ENCODE results near the gene SEZ6L.
A peak's percentile ranks its signal among the peaks of the same experiment; 100 is the strongest.

The SEZ6L gene

GRCh38 chr22:26342745-26343410 is 173.6 kb downstream of the SEZ6L start:
- no peak for DNase-seq

DNA sequence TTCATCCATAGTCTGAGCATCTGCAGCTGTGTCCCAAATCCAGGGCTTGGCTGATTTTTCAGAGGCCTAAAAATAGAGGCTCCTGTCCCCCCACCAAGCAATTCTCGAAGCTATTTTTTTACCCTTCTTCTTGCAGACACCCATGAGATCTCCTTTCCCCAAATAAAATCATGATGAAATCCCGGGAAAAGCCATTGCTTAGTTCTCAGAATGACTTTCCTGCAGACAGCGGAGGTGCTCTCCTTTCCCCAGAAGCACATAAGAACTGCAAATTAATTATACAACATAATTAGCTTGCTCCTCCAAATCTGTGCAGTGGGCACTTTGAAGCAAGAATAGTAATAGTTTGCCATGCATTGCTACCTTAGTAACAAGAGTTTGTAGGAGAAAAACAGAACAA is 176.2 kb downstream of the SEZ6L start:
- DNase-seq, result no peak

GRCh38 chr22:26348810-26349526 is 179.7 kb downstream of the SEZ6L start:
- DNase-seq, result no peak

GRCh38 chr22:26354707-26355106 is 185.4 kb downstream of the SEZ6L start:
- DNase-seq, result no peak

- DNase-seq, result no peak
Measured at GRCh38 chr22:26357281-26357680, 188.0 kb downstream of the SEZ6L start.

DNA sequence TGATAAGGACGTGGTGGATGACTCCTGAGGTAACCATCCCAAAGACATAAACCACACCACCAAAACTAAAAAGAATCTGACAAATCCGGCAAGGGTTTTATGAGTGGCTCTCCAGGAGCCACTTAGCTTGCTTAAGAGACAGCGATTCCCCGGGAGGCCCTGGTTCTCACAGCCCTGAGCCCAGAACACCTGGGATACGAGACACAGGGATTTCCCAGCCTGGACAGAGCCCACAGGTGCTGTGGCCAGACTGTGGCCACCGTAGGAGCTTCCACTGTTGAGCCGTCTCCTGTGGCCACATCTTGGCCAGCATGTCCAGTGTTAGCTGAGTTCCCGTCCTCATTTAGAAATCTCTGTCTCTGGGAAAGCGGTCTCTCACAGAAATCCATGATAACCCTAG is 188.6 kb downstream of the SEZ6L start:
- DNase-seq, result no peak

- DNase-seq, result no peak
Measured at GRCh38 chr22:26359156-26359555, 189.9 kb downstream of the SEZ6L start.

DNA sequence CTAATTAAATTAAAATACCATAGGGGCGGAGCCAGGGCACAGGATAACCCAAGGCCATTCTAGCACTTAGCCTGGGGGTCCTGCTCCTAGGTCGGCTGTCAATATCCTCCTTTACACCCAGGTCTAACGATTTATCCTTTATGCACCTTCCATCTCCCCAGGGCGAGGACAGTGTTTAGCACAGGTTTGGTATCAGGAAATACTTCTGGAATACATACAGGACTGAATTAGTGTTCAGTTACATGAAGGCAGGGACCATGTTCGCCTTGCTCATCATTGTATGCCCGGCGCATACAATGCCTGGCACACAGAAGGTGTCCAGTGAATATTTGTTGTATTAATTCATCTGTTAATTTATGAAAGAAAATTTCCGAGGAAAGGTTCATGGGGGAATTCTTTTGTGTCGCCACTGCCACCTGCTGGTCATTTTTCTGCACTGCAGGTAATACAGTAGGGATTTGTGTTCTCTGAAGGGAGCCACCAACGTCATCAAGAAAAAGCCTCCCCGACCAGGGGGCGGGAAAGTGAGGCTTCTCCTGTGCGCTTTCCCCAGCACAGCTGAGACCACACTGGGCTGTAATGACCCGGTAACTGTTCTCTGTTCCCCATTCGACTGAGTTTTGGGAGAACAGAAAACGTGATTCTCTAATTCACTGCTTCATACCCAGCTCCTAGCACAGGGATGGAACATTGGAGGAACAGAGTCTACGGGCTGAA is 191.1 kb downstream of the SEZ6L start:
- DNase-seq, result peak; percentile 51

DNA sequence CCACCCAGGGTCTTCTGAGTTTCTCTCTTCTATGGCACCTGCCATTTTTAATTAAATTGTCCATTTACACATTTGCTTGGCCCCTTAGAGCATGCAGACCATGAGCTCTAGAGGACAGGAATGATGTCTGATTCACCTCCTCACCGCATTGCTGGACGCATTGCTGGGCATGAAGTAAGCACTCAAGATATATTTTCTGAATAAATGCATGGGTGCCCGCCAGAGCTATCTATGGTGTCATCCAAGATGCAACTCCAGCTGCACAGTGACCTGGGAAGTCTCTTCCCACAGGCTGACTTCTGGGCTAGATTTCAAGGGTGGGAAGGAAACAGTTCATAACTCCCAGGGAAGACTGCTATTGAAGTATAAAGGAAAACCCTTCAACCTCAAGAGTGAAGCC is 193.2 kb downstream of the SEZ6L start:
- no peak for DNase-seq

DNA sequence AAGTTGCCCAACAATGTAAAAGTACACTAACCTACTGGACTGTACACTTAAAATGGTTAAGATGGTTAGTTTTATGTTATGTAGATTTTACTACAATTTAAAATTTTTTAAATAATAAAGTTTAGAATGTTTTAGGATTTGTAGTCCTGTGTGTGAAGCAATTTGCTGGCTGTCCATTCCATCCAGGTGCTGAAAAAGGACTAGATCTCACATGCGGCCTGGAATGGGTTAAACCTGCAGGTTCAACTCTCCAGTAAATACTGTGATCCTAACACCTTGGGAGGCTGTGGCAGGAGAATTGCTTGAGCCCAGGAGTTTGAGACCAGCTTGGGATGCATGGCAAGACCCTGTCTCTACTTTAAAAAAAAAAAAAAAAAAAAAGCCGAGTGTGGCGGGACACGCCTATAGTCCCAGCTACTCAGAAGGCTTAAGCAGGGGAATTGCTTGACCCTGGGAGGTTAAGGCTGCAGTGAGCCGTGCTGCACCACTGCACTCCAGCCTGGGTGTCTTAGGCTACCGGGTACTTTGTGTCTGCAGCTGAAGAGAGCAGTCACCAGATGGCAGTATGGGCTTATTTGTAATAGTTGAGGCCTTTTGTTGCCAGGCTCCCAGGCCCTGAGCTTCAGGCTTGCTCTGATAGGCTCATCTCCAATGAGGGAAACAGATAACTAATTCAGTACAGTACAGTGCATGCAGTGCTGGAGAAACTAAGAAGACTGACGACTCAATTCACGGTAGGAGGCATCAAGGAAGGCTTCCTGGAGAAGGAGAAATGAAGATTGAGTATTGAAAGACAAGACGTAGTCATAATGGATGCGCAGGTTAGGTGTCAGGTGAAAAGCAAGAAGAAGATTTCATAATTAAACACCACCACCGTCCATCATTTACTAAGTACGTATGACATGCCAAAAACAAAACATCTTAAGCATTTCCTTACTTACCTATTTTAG is 195.1 kb downstream of the SEZ6L start:
- peak; percentile 40 for DNase-seq

DNA sequence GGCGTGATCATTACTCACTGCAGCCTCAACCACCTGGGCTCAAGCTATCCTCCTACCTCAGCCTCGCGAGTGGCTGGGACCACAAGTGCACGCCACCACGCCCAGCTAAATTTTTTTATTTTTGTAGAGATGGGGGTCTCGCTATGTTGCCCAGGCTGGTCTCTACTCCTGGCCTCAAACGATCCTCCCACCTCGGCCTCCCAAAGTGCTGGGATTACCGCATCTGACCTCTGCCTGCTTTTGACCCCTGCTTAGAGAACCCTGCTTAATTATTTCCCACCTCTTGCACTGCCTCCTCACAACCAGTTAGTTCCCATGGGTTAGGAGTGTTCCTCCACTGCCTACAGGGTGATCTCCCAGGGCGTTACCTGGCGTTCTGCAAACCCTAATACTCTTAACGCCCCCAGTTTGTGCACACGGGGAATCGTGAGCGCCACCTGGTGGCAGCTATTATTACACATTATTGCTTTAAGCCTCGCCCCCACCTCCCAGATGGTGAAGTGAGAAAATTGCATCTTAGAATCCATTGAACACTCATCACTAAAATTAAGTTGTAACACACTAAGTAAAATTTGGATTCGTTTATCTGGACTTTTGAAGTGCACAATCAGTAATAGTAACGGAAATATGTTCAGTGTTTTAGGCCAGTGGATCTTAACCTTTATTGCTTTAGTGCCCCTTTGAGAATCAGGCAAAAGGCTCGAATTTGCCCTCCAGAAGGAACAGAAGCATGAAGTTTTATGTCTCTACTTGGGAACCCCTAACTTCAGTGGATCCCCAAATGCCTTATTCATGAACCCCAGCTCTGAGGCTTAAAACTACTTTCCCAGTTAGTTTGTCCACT is 198.4 kb downstream of the SEZ6L start:
- peak; percentile 31 for DNase-seq

DNA sequence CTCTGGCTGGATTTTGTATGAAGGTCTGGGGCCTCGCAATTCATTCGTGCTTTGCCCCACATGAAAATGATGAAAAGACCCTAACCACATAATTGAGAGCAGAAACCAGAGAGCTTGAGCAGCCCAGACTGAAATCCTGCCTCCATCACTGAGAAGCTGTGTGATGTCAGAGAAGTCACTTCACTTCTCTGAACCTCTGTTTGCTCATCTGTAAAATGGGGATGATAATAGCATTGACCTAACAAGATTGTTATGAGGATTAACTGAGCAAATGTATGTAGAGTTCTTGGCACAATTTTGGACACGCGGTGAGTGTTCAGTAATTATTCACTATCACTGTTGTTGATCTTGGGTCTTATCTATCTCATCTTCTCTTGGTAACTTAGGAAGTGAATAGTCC is 203.6 kb downstream of the SEZ6L start:
- DNase-seq, result no peak

DNA sequence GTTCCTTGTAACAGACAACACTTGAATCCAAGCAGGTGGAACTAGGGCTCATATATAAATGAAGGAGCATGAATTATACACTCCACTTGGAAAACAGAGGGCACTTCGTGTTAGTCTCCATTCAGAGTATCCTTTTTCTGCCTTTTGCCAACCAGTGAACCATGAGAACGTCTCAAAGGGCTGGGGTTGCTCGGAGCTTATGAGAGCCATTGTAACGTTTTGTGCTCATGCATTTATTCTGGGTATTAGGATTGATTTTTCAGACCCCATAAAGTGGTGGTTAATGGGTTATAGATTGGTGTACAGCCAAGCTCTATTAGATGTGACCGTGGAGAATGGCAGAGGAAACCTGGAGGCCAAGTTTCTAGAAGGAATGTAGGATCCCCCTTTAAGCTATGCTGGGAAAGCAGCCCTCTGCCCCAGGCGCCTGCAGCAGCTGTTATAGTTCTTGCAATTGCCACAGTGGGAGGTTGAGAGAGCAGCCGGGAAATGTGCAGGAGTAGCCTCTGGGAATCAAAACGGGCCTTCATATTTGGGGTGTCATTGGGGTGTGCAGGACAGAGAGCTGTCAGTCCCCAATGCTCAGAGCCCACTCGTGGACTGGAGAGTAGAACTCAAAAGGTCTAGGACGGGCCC is 205.2 kb downstream of the SEZ6L start:
- DNase-seq, result no peak

- DNase-seq, result no peak
Measured at GRCh38 chr22:26377170-26377830, 208.0 kb downstream of the SEZ6L start.

DNA sequence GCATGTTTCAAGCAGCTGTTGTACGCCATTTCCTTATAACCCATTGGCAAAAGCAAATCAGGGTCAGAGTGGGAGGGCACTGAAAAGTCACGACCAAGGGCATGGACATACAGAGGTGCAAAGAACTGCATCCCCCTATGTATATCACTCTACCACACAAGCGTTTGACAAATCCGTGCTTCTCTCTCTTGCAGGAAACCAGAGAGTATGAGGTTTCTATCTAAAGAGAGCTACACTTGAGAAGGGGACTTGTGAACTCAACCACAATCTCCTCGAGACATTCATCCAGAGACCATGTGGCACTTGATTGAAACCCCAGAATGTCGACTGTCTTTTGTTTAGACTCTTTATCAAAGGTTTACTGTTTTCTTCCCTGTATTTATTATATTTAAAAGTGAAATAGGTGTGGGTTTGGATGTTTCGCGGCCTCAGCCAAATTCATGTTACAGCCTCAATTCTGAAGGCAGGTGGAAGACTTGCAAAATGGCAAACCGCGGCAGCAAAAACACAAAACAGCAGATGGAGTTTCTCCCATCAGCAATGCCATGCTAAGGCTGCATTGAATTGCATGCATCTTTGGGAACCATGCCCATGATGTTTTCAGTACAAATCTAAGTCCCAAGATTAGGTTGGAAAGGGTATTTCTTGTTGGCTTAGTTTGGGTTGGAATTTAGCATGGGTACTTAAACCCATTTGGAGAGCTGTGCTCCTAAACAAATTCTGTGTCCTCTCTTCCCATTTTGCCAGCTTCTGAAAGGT is 211.0 kb downstream of the SEZ6L start:
- DNase-seq, result no peak

DNA sequence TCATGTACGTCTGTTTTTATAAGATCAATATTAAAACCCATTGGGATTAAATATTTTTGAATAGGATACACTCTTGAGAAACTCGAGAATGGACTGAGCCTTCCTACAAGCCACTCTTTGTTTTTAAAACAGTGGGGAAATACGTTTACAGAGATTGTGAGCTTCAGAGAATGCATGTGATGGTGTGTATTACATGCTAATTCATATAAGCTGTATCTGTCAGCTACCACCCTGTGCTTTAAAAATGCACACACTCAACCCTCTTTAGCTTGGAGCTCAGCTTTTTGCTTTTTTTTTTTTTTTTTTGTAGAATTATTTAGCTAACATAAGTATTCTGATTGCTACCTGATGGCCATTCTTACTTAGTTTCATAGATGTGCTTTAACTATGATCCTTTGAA is 213.5 kb downstream of the SEZ6L start:
- DNase-seq, result no peak

- no peak for DNase-seq
Measured at GRCh38 chr22:26383968-26384556, 214.8 kb downstream of the SEZ6L start.

DNA sequence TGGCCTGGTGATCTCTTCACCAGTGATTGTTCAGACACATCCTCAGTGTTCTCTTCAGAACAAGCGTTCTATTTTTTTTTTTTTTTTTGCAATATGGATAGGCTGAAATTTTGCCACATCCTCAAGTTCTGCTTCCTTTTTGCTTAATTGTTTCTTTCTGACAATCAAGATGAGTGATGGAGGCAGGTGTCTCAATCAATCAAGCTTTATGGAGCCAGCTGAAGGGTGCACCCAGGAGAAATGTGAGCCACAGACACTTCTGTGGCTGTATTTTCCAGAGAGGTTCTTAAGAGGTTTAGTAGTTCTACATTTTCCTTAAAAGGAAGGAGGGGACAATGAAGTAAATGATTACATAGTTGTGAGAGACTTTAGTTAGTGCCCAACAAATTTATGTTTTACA is 215.9 kb downstream of the SEZ6L start:
- DNase-seq, result no peak

DNA sequence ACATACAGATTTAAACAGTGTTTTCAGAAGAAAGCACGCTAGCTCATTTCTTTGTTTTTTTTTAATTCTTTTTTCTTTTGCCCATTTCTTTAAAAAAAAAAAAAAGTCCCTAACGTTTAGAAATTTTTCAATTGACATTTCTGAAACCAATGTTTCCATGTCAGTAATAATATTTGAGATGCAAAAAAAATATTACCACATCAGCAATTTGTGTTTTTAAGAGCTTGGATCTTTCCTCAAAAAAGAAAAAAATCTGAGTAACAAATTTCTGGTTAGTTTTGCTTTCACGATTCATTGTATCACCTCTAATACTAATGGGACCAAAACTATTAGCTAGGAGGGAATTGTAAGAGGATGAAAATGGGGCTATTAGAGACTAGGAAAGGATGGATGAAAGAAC is 219.9 kb downstream of the SEZ6L start:
- DNase-seq, result no peak

DNA sequence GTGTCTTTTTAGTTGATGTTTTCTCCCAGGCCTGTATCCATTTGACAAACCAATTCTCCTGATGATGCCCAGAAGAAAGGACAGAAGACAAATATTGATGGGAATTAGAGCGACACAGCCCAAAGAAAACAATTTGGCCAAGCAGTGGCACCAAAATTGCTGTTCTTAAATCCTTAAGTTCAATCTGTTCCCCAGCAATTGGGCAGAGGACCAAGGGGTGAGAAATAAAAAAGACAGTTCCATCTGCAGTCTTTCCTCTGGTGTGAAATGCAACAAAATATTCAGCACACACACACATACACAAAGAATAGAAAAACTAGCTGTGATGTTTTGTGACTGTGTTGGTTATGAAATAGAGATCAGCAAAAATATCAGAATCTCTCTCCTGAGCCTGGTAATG is 221.8 kb downstream of the SEZ6L start:
- no peak for DNase-seq

Measured in central memory CD4-positive, alpha-beta T cell (primary cell).